ENCODE measurements around the gene LDB2. TPM values are rescaled to one million over a fixed set of nuclear protein-coding genes. Genes with fewer than 3 reads are reported as not detected.

Gene LDB2
- total and polyA plus RNA-seq, 2 of the 8 experiments (the other 6 are each of a cell fraction or from before 2014, with no cell fraction given): 57.0 to 140 TPM

- H4K20me1 ChIP-seq (replicated peaks in 1 of 2; ENCODE audit: control insufficient read depth in 1 of 2, insufficient read depth in 2 of 2, low read length in 2 of 2): no peaks in the 10 kb centered on the region
- no peaks in the 10 kb centered on the region for H3K27me3 ChIP-seq (replicated peaks in 1 of 4; ENCODE audit: control insufficient read depth in 3 of 4, extremely low read depth in 1 of 4, insufficient read depth in 3 of 4, low read length in 3 of 4)
- H3K56ac ChIP-seq (replicated peaks; ENCODE audit: insufficient read length, low read depth, low read length): no peak overlapping the region
- no peak overlapping the region for H2AFZ ChIP-seq (ENCODE audit: low read length)
- POLR2A ChIA-PET (ENCODE audit: partially characterized antibody): interaction anchor here (0.7 to 2.2 kb wide), 4 partner anchors 13 to 122 kb away, joined by 3 to 5 read pairs (median 4); no protein-coding TSS in a partner anchor
- 4% methylated on average over 7 of the region's 7 CpGs; no CpG with 5 or more reads in 1 of the 2 experiments for WGBS, 2 experiments (ENCODE audit: extremely low coverage in 1 of 2, insufficient coverage in 1 of 2, insufficient read length in 1 of 2, insufficient replicate concordance in 2 of 2, low coverage in 1 of 2, low lambda C conversion rate in 2 of 2, missing lambda C conversion rate in 1 of 2)
- peaks cover 0 to 56% of the 10 kb centered on the region in 2 experiments; a peak in 3 of 4 replicates for H3K79me2 ChIP-seq (ENCODE audit: control insufficient read depth in 1 of 2, insufficient read depth in 2 of 2, low read length in 2 of 2)
- H3K23me2 ChIP-seq (ENCODE audit: low read depth, low read length): peaks cover 8% of the 10 kb centered on the region; the same call in 1 of the 2 replicates
- H4K5ac ChIP-seq (ENCODE audit: insufficient read length, low read depth, low read length): no peak overlapping the region
- peak overlapping the region; percentile 76 to 98 for H3K4me2 ChIP-seq (ENCODE audit: insufficient read depth in 1 of 2, low read depth in 2 of 2, low read length in 2 of 2)
- CTCF ChIA-PET (ENCODE audit: partially characterized antibody): interaction anchor here (1.0 to 6.3 kb wide), 9 partner anchors 9 to 145 kb away, joined by 3 to 35 read pairs (median 5); no protein-coding TSS in a partner anchor
- H3K9me3 ChIP-seq (ENCODE audit: insufficient read depth in 2 of 2, low read depth in 1 of 2, low read length in 1 of 2): no peaks in the 10 kb centered on the region
- TF ChIP-seq, protein P1, sequence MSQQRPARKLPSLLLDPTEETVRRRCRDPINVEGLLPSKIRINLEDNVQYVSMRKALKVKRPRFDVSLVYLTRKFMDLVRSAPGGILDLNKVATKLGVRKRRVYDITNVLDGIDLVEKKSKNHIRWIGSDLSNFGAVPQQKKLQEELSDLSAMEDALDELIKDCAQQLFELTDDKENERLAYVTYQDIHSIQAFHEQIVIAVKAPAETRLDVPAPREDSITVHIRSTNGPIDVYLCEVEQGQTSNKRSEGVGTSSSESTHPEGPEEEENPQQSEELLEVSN (IDR thresholded peaks at IDR 0.05): no peak
- TF ChIP-seq POLR2AphosphoS5 (IDR thresholded peaks at IDR 0.05; ENCODE audit: low read depth, low read length) (no peak), SIN3A (conservative IDR thresholded peaks at IDR 0.05 in 1 of 2, IDR thresholded peaks at IDR 0.05 in 1 of 2; ENCODE audit: low read depth in 1 of 2, low read length in 2 of 2) (0 out of 4 replicates have a peak, but pooled peaks of 1 of the 2 experiments have one; percentile 32), EGR1 (IDR thresholded peaks at IDR 0.05; ENCODE audit: borderline replicate concordance, low read depth, low read length) (no peak)
- no peak for DNase-seq (ENCODE audit: low read depth in 1 of 2, low spot score in 2 of 2)
- no peak overlapping the region for H3K27ac ChIP-seq (ENCODE audit: low read depth, low read length)
- no peak overlapping the region; the same call in 1 of the 2 replicates for H2AK5ac ChIP-seq (ENCODE audit: low read depth, low read length)
- no peak overlapping the region for H3K4ac ChIP-seq (replicated peaks; ENCODE audit: insufficient read length, low read depth, low read length)
- H3K79me1 ChIP-seq (ENCODE audit: low read depth, low read length): no peaks in the 10 kb centered on the region
- no peak overlapping the region for H4K8ac ChIP-seq (ENCODE audit: extremely low read depth, insufficient read depth, low read length)
- H4K91ac ChIP-seq (replicated peaks; ENCODE audit: insufficient read length, low read length): no peak overlapping the region
- no peak overlapping the region for H3K14ac ChIP-seq (ENCODE audit: insufficient read length)
- FAIRE-seq: peak; percentile 58
- H3K36me3 ChIP-seq (ENCODE audit: control insufficient read depth in 2 of 4, insufficient read depth in 4 of 4, low read length in 3 of 4): no peaks in the 10 kb centered on the region
- H3K9ac ChIP-seq (replicated peaks in 1 of 4; ENCODE audit: extremely low read depth in 1 of 4, low read depth in 3 of 4, low read length in 3 of 4): peak overlapping the region in 2 of 4 experiments; percentile 12 to 53; a peak in 2 of 7 replicates
- H2BK12ac ChIP-seq (ENCODE audit: low read depth, low read length): no peak overlapping the region
- H3K23ac ChIP-seq (ENCODE audit: insufficient read length): no peak overlapping the region
- H3K4me1 ChIP-seq (replicated peaks in 1 of 4; ENCODE audit: control insufficient read depth in 3 of 4, insufficient read depth in 4 of 4, low read length in 3 of 4): peaks cover 0 to 16% (median 15%) of the 10 kb centered on the region in 4 experiments; a peak in 5 of 7 replicates
- H3K4me3 ChIP-seq (ENCODE audit: extremely low read depth in 1 of 4, insufficient read depth in 2 of 4, low read depth in 3 of 4, low read length in 4 of 4): peak overlapping the region; percentile 47 to 76 (median 60)
- no peak overlapping the region; the same call in 1 of the 2 replicates for H2BK5ac ChIP-seq (ENCODE audit: low read depth, low read length)
- no peak overlapping the region for H2BK120ac ChIP-seq (replicated peaks; ENCODE audit: low read depth, low read length)
- no peak overlapping the region for H2BK15ac ChIP-seq (ENCODE audit: low read length)
- H3K18ac ChIP-seq (ENCODE audit: extremely low read depth, low read length): 0 out of 2 replicates have a peak overlapping the region, but pooled peaks have one; percentile 8
- H2BK20ac ChIP-seq (ENCODE audit: low read length): no peak overlapping the region
Observed at GRCh38 chr4:16896881-16897750, 1.3 kb downstream of the LDB2 start.

All from H1 (cell line).